ENCODE measurements around the gene CYRIA. TPM values are rescaled to one million over a fixed set of nuclear protein-coding genes. Genes with fewer than 3 reads are reported as not detected.

Gene CYRIA
- polyA plus RNA-seq, 1 donor (not counting 4 experiments of a cell fraction or from before 2014, with no cell fraction given), result 0.79 TPM

DNA sequence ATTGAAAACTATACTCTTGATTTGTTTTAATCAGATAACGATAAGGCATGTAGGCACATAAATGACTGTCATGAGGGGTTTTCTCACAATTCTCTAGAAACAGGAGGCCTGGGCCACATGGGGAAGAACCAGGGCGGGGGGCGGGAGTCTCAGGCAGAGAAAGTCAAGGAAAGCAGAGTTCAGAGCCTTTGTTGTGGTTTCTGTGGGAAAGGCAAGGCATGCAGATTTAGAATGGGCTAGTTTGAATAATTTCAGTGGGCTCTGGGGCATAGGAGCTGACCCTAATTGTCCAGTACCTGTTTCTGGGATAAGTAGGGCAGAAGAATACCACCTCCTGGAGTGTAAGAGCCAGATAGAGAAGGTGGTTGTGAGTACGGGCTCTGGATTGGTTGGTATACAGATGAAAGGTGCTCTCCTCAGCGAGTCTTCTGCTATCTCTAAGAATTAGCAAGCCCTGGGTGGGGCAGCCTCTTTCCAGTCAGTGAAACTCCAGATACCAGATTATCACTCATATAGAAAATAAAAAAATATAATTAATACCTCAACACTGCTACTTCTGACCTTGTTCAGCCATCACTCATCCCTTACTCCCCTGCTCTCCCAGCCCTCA, 41.5 kb upstream of the CYRIA start:
- no peaks in the 10 kb centered on the region for H3K36me3 ChIP-seq (ENCODE audit: control insufficient read depth in 2 of 2, extremely low read depth in 1 of 2, insufficient read depth in 2 of 2, low read length in 2 of 2)
- dilution Hi-C loops (cut with MboI; ENCODE audit: extremely low pct_ligation_motif_present, low sequenced_read_pairs), result no loop called here

DNA sequence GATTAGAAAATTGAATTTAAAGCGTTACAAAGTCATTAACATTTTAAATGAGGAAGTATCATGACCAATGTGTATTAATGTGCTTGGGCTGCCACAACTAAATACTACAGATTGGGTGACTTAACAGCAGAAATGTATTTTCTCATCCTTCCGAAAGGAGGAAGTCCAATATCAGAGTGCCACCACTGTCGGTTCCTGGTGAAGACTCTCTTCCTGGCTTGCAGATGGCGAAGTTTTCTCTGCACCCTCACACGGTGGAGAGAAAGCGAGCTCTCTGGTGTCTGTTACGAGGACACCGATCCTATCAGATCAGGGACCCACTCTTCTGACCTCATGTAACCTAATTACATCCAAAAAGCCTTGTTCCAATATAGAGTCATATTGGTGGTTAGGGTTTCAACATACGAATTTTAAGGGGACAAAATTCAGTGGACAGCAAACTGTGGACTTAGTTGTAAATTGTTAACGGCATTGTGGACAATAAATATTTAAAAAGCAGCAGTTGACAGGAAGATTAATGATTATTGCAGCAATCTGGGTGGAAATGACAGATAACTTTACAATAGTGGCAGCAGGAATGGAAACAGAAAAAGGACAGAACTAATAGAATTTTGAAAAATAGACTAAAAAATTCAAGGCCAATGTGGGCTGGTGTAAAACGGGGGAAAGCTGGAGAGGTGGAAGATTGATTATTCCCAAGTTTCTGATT, 35.1 kb upstream of the CYRIA start:
- Histone ChIP-seq H3K9me1 (ENCODE audit: control insufficient read depth, extremely low read depth, insufficient read depth, low read length) (no peaks in the 10 kb centered on the region), H3K79me2 (ENCODE audit: control insufficient read depth, insufficient read depth, low read length) (no peaks in the 10 kb centered on the region), H3K27me3 (ENCODE audit: control insufficient read depth, extremely low read depth, insufficient read depth, low read length) (no peaks in the 10 kb centered on the region), H3K4me3 (ENCODE audit: control insufficient read depth in 2 of 3, extremely low read depth in 1 of 3, insufficient read depth in 2 of 3, low read depth in 1 of 3, low read length in 3 of 3) (no peak overlapping the region), H2AFZ (ENCODE audit: control insufficient read depth, low read length) (no peak overlapping the region), H4K20me1 (ENCODE audit: control insufficient read depth, extremely low read depth, insufficient read depth, low read length) (no peaks in the 10 kb centered on the region), H3K4me2 (ENCODE audit: control insufficient read depth, extremely low read depth, insufficient read depth, low read depth, low read length) (no peak overlapping the region), H3K9ac (ENCODE audit: control insufficient read depth, extremely low read depth, insufficient read depth, low read length) (no peak overlapping the region), H3K36me3 (ENCODE audit: control insufficient read depth in 2 of 2, extremely low read depth in 1 of 2, insufficient read depth in 2 of 2, low read length in 2 of 2) (no peaks in the 10 kb centered on the region), H3K4me1 (ENCODE audit: control insufficient read depth, extremely low read depth, insufficient read depth, low read length) (no peaks in the 10 kb centered on the region), H3K9me3 (ENCODE audit: control insufficient read depth, low read depth, low read length) (no peaks in the 10 kb centered on the region), H3K27ac (ENCODE audit: control insufficient read depth, insufficient read depth, low read length) (no peak overlapping the region)
- no peak for TF ChIP-seq EZH2 (IDR thresholded peaks at IDR 0.05; ENCODE audit: low read length)
- TF ChIP-seq, protein P1, sequence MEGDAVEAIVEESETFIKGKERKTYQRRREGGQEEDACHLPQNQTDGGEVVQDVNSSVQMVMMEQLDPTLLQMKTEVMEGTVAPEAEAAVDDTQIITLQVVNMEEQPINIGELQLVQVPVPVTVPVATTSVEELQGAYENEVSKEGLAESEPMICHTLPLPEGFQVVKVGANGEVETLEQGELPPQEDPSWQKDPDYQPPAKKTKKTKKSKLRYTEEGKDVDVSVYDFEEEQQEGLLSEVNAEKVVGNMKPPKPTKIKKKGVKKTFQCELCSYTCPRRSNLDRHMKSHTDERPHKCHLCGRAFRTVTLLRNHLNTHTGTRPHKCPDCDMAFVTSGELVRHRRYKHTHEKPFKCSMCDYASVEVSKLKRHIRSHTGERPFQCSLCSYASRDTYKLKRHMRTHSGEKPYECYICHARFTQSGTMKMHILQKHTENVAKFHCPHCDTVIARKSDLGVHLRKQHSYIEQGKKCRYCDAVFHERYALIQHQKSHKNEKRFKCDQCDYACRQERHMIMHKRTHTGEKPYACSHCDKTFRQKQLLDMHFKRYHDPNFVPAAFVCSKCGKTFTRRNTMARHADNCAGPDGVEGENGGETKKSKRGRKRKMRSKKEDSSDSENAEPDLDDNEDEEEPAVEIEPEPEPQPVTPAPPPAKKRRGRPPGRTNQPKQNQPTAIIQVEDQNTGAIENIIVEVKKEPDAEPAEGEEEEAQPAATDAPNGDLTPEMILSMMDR (optimal IDR thresholded peaks at IDR 0.05 in 1 of 3, IDR thresholded peaks at IDR 0.05 in 1 of 3, conservative IDR thresholded peaks at IDR 0.05 in 1 of 3; ENCODE audit: extremely low read depth in 1 of 3, insufficient read depth in 2 of 3, low read length in 3 of 3), result no peak
- no peak for FAIRE-seq
- no peak for DNase-seq (ENCODE audit: low read depth, low spot score)
- dilution Hi-C loops (cut with MboI; ENCODE audit: extremely low pct_ligation_motif_present, low sequenced_read_pairs), result no loop called here

More for the DNA sequence above, 41.5 kb upstream of the CYRIA start:
- Histone ChIP-seq H3K79me2 (ENCODE audit: control insufficient read depth, insufficient read depth, low read length) (no peaks in the 10 kb centered on the region), H3K9ac (ENCODE audit: control insufficient read depth, extremely low read depth, insufficient read depth, low read length) (no peak overlapping the region), H3K4me3 (ENCODE audit: control insufficient read depth in 2 of 3, extremely low read depth in 1 of 3, insufficient read depth in 2 of 3, low read depth in 1 of 3, low read length in 3 of 3) (no peak overlapping the region), H3K4me1 (ENCODE audit: control insufficient read depth, extremely low read depth, insufficient read depth, low read length) (no peaks in the 10 kb centered on the region), H3K9me1 (ENCODE audit: control insufficient read depth, extremely low read depth, insufficient read depth, low read length) (no peaks in the 10 kb centered on the region), H3K9me3 (ENCODE audit: control insufficient read depth, low read depth, low read length) (no peaks in the 10 kb centered on the region), H2AFZ (ENCODE audit: control insufficient read depth, low read length) (no peak overlapping the region), H3K27me3 (ENCODE audit: control insufficient read depth, extremely low read depth, insufficient read depth, low read length) (no peaks in the 10 kb centered on the region), H3K4me2 (ENCODE audit: control insufficient read depth, extremely low read depth, insufficient read depth, low read depth, low read length) (no peak overlapping the region), H3K27ac (ENCODE audit: control insufficient read depth, insufficient read depth, low read length) (no peak overlapping the region), H4K20me1 (ENCODE audit: control insufficient read depth, extremely low read depth, insufficient read depth, low read length) (no peaks in the 10 kb centered on the region)
- FAIRE-seq, result no peak
- DNase-seq (ENCODE audit: low read depth, low spot score), result no peak
- TF ChIP-seq, protein P1 (optimal IDR thresholded peaks at IDR 0.05 in 1 of 3, IDR thresholded peaks at IDR 0.05 in 1 of 3, conservative IDR thresholded peaks at IDR 0.05 in 1 of 3; ENCODE audit: extremely low read depth in 1 of 3, insufficient read depth in 2 of 3, low read length in 3 of 3), result no peak
- TF ChIP-seq EZH2 (IDR thresholded peaks at IDR 0.05; ENCODE audit: low read length), result no peak
